Endometrial microvascular endothelial cells (primary cell): ENCODE results near the gene PPCS. TPM values are rescaled to one million over a fixed set of nuclear protein-coding genes. Genes with fewer than 3 reads are reported as not detected.
"Not testable (repeated sequence)": the region's sequence is repeated elsewhere in the genome, so short reads cannot be mapped to it uniquely, and the experiment has no call there.

ENCODE experiments used
- in situ Hi-C: cut with HindIII; loops from 2 replicates; pipeline ENCODE4 v1.10.0; 2017; ENCODE audit warnings: low sequenced_read_pairs, low pct_unique_long_range_greater_than_20kb; ENCODE audit errors: inconsistent ontology term
- total RNA-seq: library from RNA; depleted of rRNA; stranded (reverse); fragments of >200 nt; gene quantifications from one replicate; pipeline ENCODE4 v1.2.3, GENCODE V29; 2015; ENCODE audit errors: inconsistent ontology term

The PPCS gene
- total RNA-seq, 1 donor from 2014 or later: 49.3 TPM

DNA sequence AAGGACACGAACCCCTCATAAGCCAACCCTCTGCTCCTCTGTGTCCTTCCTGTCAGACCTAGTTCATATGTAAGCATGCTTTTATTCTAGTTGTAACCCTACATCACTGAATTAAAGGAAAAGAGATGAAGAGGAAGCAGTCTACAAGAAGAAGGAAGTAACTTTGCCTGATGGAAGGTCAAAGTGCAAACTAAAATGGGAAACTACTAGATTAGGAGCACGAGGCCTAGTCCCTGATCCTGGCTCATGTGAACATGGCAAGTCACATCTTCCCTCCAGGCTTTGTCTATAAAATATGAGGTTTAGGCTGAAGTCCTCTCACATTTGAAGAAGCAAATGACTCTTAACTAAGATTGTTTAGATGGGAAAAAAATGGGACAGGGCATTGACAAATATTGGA lies 13.7 kb upstream of the PPCS start:
- in situ Hi-C loops: no loop called here

DNA sequence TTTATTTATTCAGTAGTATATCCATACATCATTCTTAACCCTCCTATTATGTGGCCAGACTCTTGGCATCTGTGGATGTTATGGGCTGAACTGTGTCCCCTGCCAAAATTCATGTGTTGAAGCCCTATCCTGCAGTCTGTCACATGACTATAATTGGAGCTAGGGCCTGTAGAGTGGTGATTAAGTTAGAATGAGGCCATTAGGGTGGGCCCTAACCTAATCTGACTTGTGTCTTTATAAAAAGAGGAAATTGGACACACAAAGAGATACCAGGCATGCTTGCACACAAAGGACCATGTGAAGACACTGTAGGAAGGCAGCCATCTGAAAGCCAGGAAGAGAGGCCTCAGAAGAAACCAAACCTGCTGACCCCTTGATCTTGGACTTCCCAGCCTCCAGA lies 7.1 kb upstream of the PPCS start:
- in situ Hi-C loops: no loop called here

GRCh38 chr1:42450061-42450460 lies 6.3 kb upstream of the PPCS start:
- in situ Hi-C loops: no loop called here

GRCh38 chr1:42453386-42453785 lies 3.0 kb upstream of the PPCS start:
- in situ Hi-C loops: no loop called here

DNA sequence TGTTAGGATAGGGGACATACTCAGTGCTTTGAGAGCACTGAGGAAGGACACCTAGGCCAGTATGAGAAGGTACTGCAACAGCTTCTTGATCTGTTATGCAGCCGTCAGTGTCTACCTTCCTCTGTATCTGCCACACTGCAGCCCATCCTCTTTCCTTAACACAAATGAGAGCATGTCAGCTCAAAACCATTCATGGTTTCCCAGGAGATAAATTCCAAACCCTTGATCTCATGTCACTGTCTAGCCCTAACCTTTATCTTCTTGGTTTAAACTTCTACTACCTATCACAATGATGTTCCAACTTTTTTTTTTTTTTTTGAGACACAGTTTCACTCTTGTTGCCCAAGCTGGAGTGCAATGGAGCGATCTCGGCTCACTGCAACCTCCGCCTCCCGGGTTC lies 1.9 kb upstream of the PPCS start:
- in situ Hi-C loops: no loop called here

- in situ Hi-C loops: no loop called here
Observed at GRCh38 chr1:42456754-42457089, 379 bp downstream of the PPCS start.

DNA sequence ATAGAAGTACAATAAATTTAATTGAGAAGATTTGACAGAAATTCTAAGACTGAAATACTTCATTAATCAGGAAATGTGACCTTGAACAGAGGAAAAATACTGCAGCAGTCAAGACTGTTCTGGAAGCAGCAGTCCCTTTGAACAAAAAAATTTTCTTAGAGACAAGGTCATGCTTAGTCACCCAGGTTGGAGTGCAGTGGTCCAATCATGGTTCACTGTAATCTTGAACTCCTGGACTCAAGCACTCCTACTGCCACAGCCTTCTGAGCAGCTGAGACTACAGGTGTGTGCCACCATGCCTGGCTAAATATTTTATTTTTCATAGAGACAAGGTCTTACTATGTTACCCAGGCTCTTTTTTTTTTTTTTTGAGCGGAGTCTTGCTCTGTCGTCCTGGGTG lies 4.9 kb downstream of the PPCS start:
- in situ Hi-C loops: no loop called here

GRCh38 chr1:42462828-42463763 lies 6.8 kb downstream of the PPCS start, which contains the start of gene CCDC30:
CCDC30 (plus strand) TSS chr1:42463286; CDS start chr1:42480552, 17,266 bp downstream.
- in situ Hi-C loops: no loop called here

GRCh38 chr1:42463921-42464320 lies 7.6 kb downstream of the PPCS start:
- in situ Hi-C loops: no loop called here

DNA sequence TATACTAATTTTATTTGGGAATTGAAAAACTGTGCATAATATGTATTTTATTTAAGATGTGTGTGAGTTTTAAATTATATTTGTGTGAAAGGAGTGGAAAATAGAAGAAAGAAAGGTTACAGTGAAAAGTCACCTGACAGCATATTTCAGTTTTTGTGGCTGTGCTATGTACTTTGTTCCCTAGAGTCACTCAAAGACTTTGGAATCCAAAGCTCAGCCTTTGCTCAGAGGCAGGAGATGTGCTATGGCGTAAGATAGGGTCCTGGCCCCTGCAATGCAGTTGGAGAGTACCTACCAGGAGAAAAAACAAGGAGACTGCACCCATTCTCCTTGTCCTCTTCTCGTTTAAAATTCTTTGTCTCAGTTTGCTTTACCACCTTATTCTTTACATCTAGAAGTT lies 9.7 kb downstream of the PPCS start:
- in situ Hi-C loops: no loop called here

DNA sequence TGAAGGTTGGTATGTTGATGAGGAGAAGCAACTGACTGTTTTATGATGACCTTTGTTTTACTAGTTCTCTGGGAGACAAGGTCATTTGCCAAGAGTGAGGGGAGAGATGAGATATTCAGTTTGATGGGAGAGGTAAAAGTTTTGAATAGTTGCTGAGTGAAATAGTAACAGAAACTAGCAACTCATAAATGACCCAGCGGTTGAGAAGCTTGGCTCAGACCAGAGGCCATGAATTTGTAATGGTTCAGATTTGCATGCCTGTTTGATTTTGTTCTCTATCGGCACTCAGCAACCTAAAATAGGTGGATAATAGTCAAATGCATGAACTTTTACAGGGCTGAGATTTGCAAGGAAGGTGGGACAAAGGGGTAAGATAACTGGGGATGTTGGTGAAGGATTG lies 13.4 kb downstream of the PPCS start:
- in situ Hi-C loops: no loop called here

- in situ Hi-C loops: no loop called here
Observed at GRCh38 chr1:42476605-42477004, 20.3 kb downstream of the PPCS start.

GRCh38 chr1:42477354-42477753 lies 21.0 kb downstream of the PPCS start:
- in situ Hi-C loops: not testable (repeated sequence)

DNA sequence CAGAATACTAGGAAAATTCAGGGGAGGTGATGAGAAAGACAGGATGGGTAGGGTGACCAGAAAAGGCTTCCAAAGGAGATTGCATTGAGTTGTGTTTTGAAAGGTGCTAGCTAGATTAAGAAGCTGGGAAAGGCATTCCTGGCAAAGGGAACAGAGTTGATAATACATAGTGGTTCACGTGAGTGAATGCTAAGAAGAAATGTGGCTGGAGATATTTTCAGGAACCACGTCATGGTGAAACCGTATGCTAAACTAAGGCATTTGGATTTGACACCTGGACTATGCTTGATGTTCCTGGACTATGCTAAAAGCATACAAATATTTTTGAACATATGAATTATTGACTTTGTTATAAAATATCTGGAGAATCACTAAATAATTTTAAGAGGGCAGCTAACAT lies 21.4 kb downstream of the PPCS start:
- in situ Hi-C loops: no loop called here

- in situ Hi-C loops: no loop called here
Observed at GRCh38 chr1:42479621-42480020, 23.3 kb downstream of the PPCS start.

DNA sequence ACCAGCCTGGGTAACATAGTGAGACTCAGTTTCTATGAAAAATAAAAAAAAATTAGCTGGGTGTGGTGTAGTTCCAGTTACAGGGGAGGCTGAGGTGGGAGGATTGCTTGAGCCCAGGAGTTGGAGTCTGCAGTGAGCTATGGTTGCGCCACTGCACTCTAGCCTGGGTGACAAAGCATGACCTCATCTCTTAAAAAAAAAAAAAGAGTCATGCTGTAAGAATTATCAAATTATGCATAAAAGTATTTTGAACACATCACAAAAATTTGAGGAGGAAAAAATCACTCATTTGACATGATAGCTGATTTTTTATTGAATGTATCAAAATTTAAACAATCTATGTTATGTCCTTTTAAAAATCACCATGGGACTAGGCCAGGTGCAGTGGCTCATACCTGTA lies 24.6 kb downstream of the PPCS start:
- in situ Hi-C loops: no loop called here

GRCh38 chr1:42482635-42483153 lies 26.4 kb downstream of the PPCS start:
- in situ Hi-C loops: no loop called here

DNA sequence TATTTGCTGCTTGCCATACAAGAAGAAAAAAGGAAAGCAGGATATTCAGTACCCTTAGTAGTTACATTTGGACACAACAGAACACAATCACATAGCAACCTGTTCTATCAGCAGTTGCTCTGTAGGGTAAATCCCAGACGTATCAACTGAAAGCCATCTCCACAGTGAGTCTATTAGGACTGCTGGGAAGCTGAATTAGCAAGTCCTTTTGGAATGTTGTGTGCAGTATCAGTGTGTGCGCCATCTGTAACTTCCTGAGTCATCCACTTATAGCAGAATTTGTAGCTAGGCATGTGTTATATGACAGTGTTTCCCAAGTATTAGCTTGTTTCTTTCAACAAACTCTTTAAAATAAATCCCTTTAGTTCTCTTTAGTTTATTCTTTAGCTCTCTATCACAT lies 28.0 kb downstream of the PPCS start:
- in situ Hi-C loops: no loop called here

DNA sequence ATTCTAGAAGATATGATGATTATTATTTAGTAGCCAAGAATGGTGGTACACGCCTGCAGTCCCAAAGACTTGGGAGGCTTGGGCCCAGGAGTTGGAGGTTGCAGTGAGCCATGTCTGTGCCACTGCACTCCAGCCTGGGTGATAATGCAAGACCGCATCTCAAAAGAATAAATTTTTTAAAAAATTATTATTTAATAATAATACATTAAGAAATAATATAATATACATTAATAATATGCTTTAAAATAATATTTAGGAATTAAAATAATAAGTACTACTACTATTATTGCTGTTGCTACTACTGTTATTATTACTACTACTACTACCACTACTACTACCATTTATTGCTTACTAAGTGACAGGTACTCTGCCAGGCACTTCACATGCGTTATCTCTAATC lies 33.9 kb downstream of the PPCS start:
- in situ Hi-C loops: no loop called here

GRCh38 chr1:42502031-42502430 lies 45.7 kb downstream of the PPCS start:
- in situ Hi-C loops: not testable (repeated sequence)
